WTC11 (cell line): ENCODE results near the gene UBE4A. TPM values are rescaled to one million over a fixed set of nuclear protein-coding genes. Genes with fewer than 3 reads are reported as not detected.

Experiments used
- ATAC-seq: fragments of 200-7000 bp; cut with Tn5 transposase; 2 replicates; pipeline ENCODE4 v1.10.0; 2021; ENCODE audit warnings: mild to moderate bottlenecking, moderate library complexity
- CTCF ChIA-PET: fragments of 300-600 bp; sonication (Branson Sonifier 250); formaldehyde crosslinking; loops from one replicate; lab custom pipeline; 2021; ENCODE audit warnings: antibody characterized with exemption; lab: Charles Lee
- POLR2A ChIA-PET: fragments of 350-600 bp; sonication (Branson Sonifier 250); formaldehyde crosslinking; loops from one replicate; lab custom pipeline; 2021; ENCODE audit warnings: antibody characterized with exemption; lab: Charles Lee
- DNase-seq: peaks from one replicate; pipeline ENCODE4 v3.0.0; 2021; ENCODE audit warnings: low spot score
- H3K27ac Mint-ChIP-seq: 2 replicates; pipeline ENCODE4 v1.8.0; 2021; ENCODE audit warnings: mixed read lengths
- H3K27me3 Mint-ChIP-seq: 2 replicates; pipeline ENCODE4 v1.8.0; 2021; ENCODE audit warnings: low read depth, mild to moderate bottlenecking, moderate library complexity, mixed read lengths
- H3K36me3 Mint-ChIP-seq: 2 replicates; pipeline ENCODE4 v1.8.0; 2021; ENCODE audit warnings: mixed read lengths
- H3K4me1 Mint-ChIP-seq: 2 replicates; pipeline ENCODE4 v1.8.0; 2022; ENCODE audit warnings: mixed read lengths
- H3K4me3 Mint-ChIP-seq: 2 replicates; pipeline ENCODE4 v1.8.0; 2021; ENCODE audit warnings: mild to moderate bottlenecking, moderate library complexity, mixed read lengths
- H3K9me3 Mint-ChIP-seq: 2 replicates; pipeline ENCODE4 v1.8.0; 2021; ENCODE audit warnings: mixed read lengths
- ATF1 ChIP-seq: sonication (generic); formaldehyde crosslinking; IDR thresholded peaks from 2 replicates; pipeline ENCODE4 v1.8.1; 2023; ENCODE audit warnings: mild to moderate bottlenecking, moderate library complexity, missing genetic modification reagents
- CBFB ChIP-seq: sonication (generic); formaldehyde crosslinking; IDR thresholded peaks from 2 replicates; pipeline ENCODE4 v1.8.1; 2022; ENCODE audit warnings: mild to moderate bottlenecking, low read depth, missing genetic modification reagents
- ETV6 ChIP-seq: sonication (generic); formaldehyde crosslinking; IDR thresholded peaks from 2 replicates; pipeline ENCODE4 v1.8.1; 2022; ENCODE audit warnings: mild to moderate bottlenecking, missing genetic modification reagents
- FOXJ3 ChIP-seq: sonication (generic); formaldehyde crosslinking; IDR thresholded peaks from 2 replicates; pipeline ENCODE4 v1.9.0; 2021; ENCODE audit warnings: missing genetic modification reagents, mild to moderate bottlenecking, borderline replicate concordance
- FOXK1 ChIP-seq: sonication (generic); formaldehyde crosslinking; IDR thresholded peaks from 2 replicates; pipeline ENCODE4 v1.8.0; 2022; ENCODE audit warnings: mild to moderate bottlenecking, moderate library complexity, missing genetic modification reagents
- GTF2I ChIP-seq: fragments of 250-450 bp; sonication (Bioruptor Pico); conservative IDR thresholded peaks from 2 replicates; pipeline ENCODE4 v1.4.0; 2021; ENCODE audit warnings: mild to moderate bottlenecking
- NR1H2 ChIP-seq: sonication (generic); formaldehyde crosslinking; IDR thresholded peaks from 2 replicates; pipeline ENCODE4 v1.9.0; 2021; ENCODE audit warnings: mild to moderate bottlenecking, moderate library complexity, missing genetic modification reagents
- NR3C1 ChIP-seq: sonication (generic); formaldehyde crosslinking; conservative IDR thresholded peaks from 2 replicates; pipeline ENCODE4 v1.8.1; 2023; ENCODE audit warnings: low read depth, mild to moderate bottlenecking, missing genetic modification reagents
- TCF7 ChIP-seq: sonication (generic); formaldehyde crosslinking; IDR thresholded peaks from 2 replicates; pipeline ENCODE4 v1.8.0; 2022; ENCODE audit warnings: mild to moderate bottlenecking, low read depth, missing genetic modification reagents, moderate library complexity
- TEAD4 ChIP-seq: sonication (generic); formaldehyde crosslinking; IDR thresholded peaks from 2 replicates; pipeline ENCODE4 v1.8.0; 2022; ENCODE audit warnings: mild to moderate bottlenecking, missing genetic modification reagents
- TP53 ChIP-seq: sonication (generic); formaldehyde crosslinking; IDR thresholded peaks from 2 replicates; pipeline ENCODE4 v1.8.1; 2023; ENCODE audit warnings: mild to moderate bottlenecking, missing genetic modification reagents
- ZNF263 ChIP-seq: sonication (generic); formaldehyde crosslinking; IDR thresholded peaks from 2 replicates; pipeline ENCODE4 v1.8.1; 2022; ENCODE audit warnings: low read depth, mild to moderate bottlenecking, moderate library complexity, missing genetic modification reagents
- ZNF423 ChIP-seq: fragments of 250-450 bp; sonication (Bioruptor Pico); IDR thresholded peaks from 2 replicates; pipeline ENCODE4 v2.1.2; 2022; ENCODE audit warnings: mild to moderate bottlenecking, moderate library complexity
- total RNA-seq: library from RNA; stranded (reverse); gene quantifications from 3 replicates; pipeline ENCODE4 v1.2.3, GENCODE V29; 2021
- TF ChIP-seq, protein P1 (sequence below): sonication (generic); formaldehyde crosslinking; IDR thresholded peaks from 2 replicates; pipeline ENCODE4 v1.8.1; 2023; ENCODE audit warnings: mild to moderate bottlenecking, moderate library complexity, missing genetic modification reagents
- TF ChIP-seq, protein P2 (sequence below): sonication (generic); formaldehyde crosslinking; IDR thresholded peaks from 2 replicates; pipeline ENCODE4 v1.8.1; 2023; ENCODE audit warnings: mild to moderate bottlenecking, missing genetic modification reagents
- TF ChIP-seq, protein P3 (sequence below): fragments of 250-450 bp; sonication (Bioruptor Pico); IDR thresholded peaks from 2 replicates; pipeline ENCODE4 v1.9.0; 2021; ENCODE audit warnings: moderate library complexity, mild to moderate bottlenecking, inconsistent platforms, borderline replicate concordance
- TF ChIP-seq, protein P4 (sequence below): fragments of 250-450 bp; sonication (Bioruptor Pico); IDR thresholded peaks from 2 replicates; pipeline ENCODE4 v1.8.0; 2021; ENCODE audit warnings: mild to moderate bottlenecking
- TF ChIP-seq, protein P5 (sequence below): sonication (generic); formaldehyde crosslinking; IDR thresholded peaks from 2 replicates; pipeline ENCODE4 v1.8.0; 2023; ENCODE audit warnings: missing genetic modification reagents
- TF ChIP-seq, protein P6 (sequence below): sonication (generic); formaldehyde crosslinking; IDR thresholded peaks from 2 replicates; pipeline ENCODE4 v1.8.1; 2022; ENCODE audit warnings: low read depth, mild to moderate bottlenecking, moderate library complexity, missing genetic modification reagents, borderline replicate concordance
- TF ChIP-seq, protein P7 (sequence below): sonication (generic); formaldehyde crosslinking; IDR thresholded peaks from 2 replicates; pipeline ENCODE4 v1.8.0; 2023; ENCODE audit warnings: missing genetic modification reagents, mild to moderate bottlenecking, borderline replicate concordance

The UBE4A gene
- total RNA-seq, 1 experiment from 2014 or later: 31.0 TPM

DNA sequence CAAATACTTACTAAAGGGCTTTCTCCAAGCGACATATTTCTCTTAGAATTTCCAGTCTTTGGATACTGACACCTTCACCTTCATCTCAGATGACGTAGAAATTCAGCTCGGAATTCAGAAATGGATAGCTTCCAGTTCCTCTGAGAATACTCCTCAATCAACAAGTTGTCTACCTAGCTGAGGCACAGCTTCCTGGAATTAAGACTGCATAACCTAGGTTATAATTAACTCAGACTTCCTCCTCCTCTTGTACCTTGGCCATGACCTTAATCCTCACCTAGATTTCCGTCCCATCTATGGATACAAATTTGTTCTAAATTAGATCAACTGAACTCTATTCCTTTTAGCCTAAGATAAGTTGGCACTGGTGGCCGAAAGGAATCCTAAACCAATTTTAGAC lies 59.4 kb downstream of the UBE4A start:
- Mint-ChIP-seq H3K27ac (no peak overlapping the region), H3K4me1 (0 out of 2 replicates have a peak, but pooled peaks cover 3% of the 10 kb centered on the region), H3K9me3 (no peaks in the 10 kb centered on the region), H3K27me3 (no peaks in the 10 kb centered on the region), H3K4me3 (no peak overlapping the region), H3K36me3 (no peaks in the 10 kb centered on the region)
- DNase-seq (no peak), ATAC-seq (no peak)
- ChIA-PET CTCF (interaction anchor here (0.5 to 0.7 kb wide), 2 partner anchors 174 to 509 kb away, joined by 3 to 4 read pairs; no protein-coding TSS in a partner anchor), POLR2A (no interaction called here)
- TF ChIP-seq, protein P1, sequence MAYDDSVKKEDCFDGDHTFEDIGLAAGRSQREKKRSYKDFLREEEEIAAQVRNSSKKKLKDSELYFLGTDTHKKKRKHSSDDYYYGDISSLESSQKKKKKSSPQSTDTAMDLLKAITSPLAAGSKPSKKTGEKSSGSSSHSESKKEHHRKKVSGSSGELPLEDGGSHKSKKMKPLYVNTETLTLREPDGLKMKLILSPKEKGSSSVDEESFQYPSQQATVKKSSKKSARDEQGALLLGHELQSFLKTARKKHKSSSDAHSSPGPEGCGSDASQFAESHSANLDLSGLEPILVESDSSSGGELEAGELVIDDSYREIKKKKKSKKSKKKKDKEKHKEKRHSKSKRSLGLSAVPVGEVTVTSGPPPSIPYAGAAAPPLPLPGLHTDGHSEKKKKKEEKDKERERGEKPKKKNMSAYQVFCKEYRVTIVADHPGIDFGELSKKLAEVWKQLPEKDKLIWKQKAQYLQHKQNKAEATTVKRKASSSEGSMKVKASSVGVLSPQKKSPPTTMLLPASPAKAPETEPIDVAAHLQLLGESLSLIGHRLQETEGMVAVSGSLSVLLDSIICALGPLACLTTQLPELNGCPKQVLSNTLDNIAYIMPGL (CRISPR knock-in tag): no peak
- TF ChIP-seq, protein P2, sequence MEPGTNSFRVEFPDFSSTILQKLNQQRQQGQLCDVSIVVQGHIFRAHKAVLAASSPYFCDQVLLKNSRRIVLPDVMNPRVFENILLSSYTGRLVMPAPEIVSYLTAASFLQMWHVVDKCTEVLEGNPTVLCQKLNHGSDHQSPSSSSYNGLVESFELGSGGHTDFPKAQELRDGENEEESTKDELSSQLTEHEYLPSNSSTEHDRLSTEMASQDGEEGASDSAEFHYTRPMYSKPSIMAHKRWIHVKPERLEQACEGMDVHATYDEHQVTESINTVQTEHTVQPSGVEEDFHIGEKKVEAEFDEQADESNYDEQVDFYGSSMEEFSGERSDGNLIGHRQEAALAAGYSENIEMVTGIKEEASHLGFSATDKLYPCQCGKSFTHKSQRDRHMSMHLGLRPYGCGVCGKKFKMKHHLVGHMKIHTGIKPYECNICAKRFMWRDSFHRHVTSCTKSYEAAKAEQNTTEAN (CRISPR knock-in tag): no peak
- TF ChIP-seq TCF7 (no peak), FOXJ3 (CRISPR knock-in tag) (no peak), FOXK1 (CRISPR knock-in tag) (no peak), ETV6 (CRISPR knock-in tag) (no peak), NR1H2 (CRISPR knock-in tag) (no peak), NR3C1 (CRISPR knock-in tag) (no peak)
- TF ChIP-seq, protein P3, sequence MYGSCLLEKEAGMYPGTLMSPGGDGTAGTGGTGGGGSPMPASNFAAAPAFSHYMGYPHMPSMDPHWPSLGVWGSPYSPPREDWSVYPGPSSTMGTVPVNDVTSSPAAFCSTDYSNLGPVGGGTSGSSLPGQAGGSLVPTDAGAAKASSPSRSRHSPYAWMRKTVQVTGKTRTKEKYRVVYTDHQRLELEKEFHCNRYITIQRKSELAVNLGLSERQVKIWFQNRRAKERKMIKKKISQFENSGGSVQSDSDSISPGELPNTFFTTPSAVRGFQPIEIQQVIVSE (CRISPR knock-in tag): no peak

DNA sequence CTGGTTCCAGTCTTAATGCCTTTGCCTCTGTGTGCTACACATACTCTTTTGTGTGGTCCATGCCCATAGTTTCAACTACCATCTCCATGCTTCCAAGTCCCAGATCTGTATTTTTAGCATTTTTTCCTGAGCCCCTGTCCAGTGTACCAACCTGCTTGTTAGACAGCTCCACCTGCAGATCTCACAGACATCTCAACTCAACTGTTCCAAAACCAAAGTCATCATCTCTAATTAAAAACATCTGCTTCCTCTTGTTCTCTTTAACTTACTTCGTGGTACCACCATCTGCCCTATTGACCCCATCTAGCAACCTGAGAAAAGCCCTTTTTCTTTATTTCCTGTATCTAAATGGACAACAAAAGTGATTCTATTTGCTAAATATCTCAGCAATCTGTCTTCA lies 68.3 kb downstream of the UBE4A start:
- Mint-ChIP-seq H3K4me1 (no peaks in the 10 kb centered on the region), H3K27ac (no peak overlapping the region), H3K4me3 (no peak overlapping the region), H3K9me3 (no peaks in the 10 kb centered on the region), H3K27me3 (peaks cover 8% of the 10 kb centered on the region), H3K36me3 (no peaks in the 10 kb centered on the region)
- POLR2A ChIA-PET: interaction anchor here (1.3 kb wide), 1 partner anchor 7 kb away, joined by 3 read pairs; no protein-coding TSS in a partner anchor
- no peak for ATAC-seq
- CTCF ChIA-PET: interaction anchor here (1.3 kb wide), 1 partner anchor 12 kb away, joined by 4 read pairs; no protein-coding TSS in a partner anchor
- no peak for DNase-seq
- TF ChIP-seq TP53 (CRISPR knock-in tag) (no peak), GTF2I (no peak), CBFB (CRISPR knock-in tag) (no peak), ZNF263 (no peak), TEAD4 (CRISPR knock-in tag) (no peak)

DNA sequence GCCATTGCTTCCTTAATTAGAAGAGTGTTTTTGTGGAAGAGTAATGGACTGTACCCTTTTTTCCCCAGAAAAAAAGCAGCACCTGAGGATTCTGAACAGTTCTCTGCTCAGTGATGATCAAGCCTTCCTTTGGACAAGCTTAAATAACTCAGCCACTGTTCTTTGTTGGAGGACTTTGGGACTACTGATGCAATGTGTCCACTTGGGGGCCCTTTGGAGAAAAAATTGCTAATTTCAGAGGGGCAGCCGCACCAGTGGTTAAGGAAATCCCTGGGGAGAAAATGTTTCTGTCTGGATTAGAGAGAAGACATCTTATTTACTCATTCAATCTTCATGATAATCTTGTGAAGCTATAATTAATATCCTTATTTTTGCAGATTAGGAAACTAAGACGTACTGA lies 71.6 kb downstream of the UBE4A start:
- no peak overlapping the region for H3K27ac Mint-ChIP-seq
- CTCF ChIA-PET: interaction anchor here (1.0 to 1.4 kb wide), 2 partner anchors 15 to 232 kb away, joined by 4 read pairs; no protein-coding TSS in a partner anchor
- DNase-seq: no peak
- no peak overlapping the region for H3K4me3 Mint-ChIP-seq
- no peaks in the 10 kb centered on the region for H3K9me3 Mint-ChIP-seq
- ATAC-seq: no peak
- POLR2A ChIA-PET: no interaction called here
- peaks cover 8% of the 10 kb centered on the region for H3K4me1 Mint-ChIP-seq
- peaks cover 16% of the 10 kb centered on the region for H3K27me3 Mint-ChIP-seq
- no peaks in the 10 kb centered on the region for H3K36me3 Mint-ChIP-seq
- TF ChIP-seq, protein P4, sequence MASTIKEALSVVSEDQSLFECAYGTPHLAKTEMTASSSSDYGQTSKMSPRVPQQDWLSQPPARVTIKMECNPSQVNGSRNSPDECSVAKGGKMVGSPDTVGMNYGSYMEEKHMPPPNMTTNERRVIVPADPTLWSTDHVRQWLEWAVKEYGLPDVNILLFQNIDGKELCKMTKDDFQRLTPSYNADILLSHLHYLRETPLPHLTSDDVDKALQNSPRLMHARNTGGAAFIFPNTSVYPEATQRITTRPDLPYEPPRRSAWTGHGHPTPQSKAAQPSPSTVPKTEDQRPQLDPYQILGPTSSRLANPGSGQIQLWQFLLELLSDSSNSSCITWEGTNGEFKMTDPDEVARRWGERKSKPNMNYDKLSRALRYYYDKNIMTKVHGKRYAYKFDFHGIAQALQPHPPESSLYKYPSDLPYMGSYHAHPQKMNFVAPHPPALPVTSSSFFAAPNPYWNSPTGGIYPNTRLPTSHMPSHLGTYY (CRISPR knock-in tag): no peak
- TF ChIP-seq, protein P5, sequence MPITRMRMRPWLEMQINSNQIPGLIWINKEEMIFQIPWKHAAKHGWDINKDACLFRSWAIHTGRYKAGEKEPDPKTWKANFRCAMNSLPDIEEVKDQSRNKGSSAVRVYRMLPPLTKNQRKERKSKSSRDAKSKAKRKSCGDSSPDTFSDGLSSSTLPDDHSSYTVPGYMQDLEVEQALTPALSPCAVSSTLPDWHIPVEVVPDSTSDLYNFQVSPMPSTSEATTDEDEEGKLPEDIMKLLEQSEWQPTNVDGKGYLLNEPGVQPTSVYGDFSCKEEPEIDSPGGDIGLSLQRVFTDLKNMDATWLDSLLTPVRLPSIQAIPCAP (CRISPR knock-in tag): no peak
- TF ChIP-seq, protein P6, sequence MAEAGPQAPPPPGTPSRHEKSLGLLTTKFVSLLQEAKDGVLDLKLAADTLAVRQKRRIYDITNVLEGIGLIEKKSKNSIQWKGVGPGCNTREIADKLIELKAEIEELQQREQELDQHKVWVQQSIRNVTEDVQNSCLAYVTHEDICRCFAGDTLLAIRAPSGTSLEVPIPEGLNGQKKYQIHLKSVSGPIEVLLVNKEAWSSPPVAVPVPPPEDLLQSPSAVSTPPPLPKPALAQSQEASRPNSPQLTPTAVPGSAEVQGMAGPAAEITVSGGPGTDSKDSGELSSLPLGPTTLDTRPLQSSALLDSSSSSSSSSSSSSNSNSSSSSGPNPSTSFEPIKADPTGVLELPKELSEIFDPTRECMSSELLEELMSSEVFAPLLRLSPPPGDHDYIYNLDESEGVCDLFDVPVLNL: no peak
- no peak for TF ChIP-seq ATF1 (CRISPR knock-in tag)
- TF ChIP-seq ZNF263: no peak
- no peak for TF ChIP-seq TEAD4 (CRISPR knock-in tag)
- TF ChIP-seq, protein P7, sequence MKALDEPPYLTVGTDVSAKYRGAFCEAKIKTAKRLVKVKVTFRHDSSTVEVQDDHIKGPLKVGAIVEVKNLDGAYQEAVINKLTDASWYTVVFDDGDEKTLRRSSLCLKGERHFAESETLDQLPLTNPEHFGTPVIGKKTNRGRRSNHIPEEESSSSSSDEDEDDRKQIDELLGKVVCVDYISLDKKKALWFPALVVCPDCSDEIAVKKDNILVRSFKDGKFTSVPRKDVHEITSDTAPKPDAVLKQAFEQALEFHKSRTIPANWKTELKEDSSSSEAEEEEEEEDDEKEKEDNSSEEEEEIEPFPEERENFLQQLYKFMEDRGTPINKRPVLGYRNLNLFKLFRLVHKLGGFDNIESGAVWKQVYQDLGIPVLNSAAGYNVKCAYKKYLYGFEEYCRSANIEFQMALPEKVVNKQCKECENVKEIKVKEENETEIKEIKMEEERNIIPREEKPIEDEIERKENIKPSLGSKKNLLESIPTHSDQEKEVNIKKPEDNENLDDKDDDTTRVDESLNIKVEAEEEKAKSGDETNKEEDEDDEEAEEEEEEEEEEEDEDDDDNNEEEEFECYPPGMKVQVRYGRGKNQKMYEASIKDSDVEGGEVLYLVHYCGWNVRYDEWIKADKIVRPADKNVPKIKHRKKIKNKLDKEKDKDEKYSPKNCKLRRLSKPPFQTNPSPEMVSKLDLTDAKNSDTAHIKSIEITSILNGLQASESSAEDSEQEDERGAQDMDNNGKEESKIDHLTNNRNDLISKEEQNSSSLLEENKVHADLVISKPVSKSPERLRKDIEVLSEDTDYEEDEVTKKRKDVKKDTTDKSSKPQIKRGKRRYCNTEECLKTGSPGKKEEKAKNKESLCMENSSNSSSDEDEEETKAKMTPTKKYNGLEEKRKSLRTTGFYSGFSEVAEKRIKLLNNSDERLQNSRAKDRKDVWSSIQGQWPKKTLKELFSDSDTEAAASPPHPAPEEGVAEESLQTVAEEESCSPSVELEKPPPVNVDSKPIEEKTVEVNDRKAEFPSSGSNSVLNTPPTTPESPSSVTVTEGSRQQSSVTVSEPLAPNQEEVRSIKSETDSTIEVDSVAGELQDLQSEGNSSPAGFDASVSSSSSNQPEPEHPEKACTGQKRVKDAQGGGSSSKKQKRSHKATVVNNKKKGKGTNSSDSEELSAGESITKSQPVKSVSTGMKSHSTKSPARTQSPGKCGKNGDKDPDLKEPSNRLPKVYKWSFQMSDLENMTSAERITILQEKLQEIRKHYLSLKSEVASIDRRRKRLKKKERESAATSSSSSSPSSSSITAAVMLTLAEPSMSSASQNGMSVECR: no peak
- TF ChIP-seq ZNF423 (CRISPR knock-in tag): no peak
